NCI-H748 treated with DMSO at 0.1 percent for 48 hours (cell line): ENCODE data around the gene CFAP77.

ENCODE experiments used
- DNase-seq: peaks from one replicate; lab custom pipeline; 2025; lab: John Stamatoyannopoulos, UW

The CFAP77 gene

DNA sequence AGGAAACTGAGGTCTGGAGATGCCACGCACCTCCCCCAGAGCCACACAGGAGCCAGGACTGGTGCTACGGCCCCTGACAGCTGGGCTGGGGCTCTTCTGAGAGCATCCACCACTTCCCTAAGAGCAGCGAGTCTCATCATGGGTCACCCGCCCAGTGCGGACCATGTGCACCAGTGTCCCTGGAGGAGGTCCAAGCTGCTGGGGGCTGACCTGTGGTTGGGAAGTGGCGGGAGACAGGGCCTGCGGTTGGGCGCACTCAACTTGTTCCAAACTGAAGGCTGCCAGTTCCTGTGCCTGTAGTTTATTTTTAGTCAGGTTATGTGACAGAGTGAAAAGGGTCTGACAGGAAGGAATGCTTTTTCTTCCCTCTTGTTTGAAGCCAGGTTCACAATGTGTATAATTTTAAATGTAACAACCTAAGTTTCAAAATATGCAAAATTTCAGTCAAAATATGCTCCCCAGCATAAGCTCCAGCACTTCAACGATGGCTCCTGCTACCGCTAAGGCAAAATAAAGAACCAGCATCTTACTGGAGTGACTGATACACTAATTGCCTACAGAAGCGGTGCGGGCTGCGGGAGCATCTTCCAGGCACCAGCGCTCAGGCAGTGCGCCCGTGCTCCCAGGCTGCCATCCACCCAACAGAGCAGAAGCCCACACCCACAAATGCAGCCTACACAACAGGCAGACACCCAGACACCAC is 187.2 kb downstream of the CFAP77 start:
- no peak for DNase-seq

DNA sequence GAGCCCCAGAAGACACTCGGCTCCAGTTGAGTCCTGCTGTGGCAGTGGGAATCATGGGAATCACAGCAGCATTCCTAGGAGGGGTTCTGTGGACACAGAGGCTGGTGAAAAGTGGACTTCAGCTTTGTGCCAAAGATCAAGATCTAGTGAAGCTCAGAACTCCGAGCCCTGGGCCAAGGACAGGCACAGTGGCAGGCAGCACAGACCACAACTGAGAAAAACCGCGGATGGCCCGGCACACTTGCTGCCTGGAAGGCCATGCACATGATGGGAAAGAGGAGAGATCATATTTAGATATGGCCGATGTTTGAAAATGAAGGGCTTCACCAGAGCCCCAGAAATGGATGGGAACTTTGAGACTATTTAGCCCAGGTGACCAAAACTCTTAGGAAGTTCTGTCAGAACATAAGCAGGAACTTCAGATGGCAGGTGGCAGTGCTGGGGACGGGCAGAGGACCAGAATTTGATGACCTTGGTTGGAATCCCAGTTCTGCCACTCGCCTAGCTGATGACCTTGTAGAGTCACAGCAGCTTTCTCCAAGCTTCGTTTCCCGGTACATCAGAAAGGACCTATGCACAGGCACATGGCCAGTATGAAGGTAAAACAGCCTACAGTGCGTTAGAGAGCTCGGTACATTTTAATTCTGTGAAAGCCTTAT is 190.4 kb downstream of the CFAP77 start:
- no peak for DNase-seq

DNA sequence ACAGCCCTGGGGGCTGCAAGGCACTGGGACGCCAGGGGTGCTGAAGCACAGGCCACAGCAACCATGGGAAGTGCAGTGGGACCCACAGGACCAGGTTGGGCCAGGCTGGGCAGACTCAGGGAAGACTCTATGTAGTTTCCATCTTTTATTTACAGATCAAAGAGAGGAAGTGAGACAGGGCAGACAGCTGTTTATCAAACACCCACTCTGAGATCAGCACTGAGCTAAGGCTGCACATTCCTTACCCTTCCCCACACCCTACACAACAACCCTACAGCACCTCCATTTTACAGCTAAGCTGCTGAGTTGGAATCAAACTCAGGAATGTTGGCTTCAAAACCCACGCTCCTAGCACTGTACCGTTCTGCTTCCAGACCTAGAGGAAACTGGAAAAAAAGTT is 192.2 kb downstream of the CFAP77 start:
- no peak for DNase-seq

DNA sequence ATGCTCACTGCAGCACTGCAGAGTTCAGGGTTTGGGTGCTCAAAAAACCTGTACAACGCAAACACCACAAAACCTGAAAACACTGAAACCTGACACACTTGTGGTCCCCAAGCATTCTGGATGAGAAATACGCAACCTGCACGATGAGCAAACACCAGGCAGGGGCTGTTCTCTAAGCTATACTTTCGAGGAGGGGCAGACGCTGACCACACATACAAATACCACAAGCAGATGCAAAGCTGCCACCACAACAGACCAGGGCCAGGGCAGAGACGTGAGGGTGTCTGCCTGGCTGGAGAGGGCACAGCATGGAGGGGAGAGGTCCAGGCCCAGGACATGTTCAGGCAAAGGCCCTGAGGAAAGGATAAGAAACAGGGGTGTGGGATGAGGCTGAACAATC is 195.4 kb downstream of the CFAP77 start:
- no peak for DNase-seq

DNA sequence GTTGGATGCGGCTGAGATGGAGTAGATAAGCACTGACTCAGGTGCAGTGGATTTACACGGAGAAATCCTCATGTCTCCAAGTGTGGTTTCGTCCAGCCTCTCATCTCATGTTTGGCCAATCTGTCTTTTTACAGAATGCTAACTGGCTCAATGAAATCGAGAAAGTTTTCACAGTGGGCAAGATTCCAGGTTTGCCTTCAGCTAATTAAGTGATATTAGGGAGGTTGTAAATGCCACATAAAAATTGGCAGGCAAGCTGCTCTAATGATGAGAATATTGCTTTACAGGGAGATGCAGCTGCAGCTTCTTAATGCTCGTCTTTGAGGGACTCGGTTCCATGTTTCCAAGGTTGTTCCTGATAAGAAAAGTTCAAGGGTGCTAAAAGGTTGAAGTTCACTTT is 196.1 kb downstream of the CFAP77 start:
- DNase-seq = no peak

DNA sequence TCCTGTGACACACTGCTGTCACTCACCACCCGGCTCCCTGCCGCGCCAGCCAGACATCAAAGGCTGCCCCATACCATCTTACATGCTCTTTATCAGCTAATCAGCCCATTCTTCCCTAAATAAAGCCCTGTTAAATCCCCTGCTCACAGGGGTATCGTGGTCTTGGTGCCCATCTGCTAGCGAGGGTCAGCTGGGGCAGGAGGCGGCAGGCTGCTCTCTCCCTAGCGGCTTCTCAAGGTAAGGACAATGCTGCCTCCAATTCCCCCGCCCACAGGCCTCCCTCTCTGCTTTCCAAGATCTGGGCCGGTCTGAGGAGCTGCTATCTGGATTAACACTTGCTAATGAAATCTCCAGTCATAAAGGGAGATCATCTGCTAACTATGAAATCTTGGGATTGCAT is 199.2 kb downstream of the CFAP77 start:
- no peak for DNase-seq

DNA sequence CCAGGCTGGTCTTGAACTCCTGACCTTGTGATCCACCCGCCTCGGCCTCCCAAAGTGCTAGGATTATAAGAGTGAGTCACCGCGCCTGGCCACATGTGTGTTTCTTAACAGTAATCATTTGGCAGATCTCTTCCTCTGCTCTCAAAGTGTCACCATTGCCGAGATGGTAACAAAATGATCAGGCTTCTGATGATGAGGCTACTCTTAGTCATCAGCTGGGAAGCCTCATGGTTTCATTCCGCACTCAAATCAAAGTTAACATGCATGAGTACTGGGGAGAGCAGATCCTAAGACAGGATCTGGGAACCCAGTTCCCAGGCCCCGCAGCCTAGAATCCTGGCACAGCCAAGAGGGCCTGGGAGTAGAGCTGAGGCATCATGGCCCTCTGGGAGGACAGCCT is 199.8 kb downstream of the CFAP77 start:
- no peak for DNase-seq

DNA sequence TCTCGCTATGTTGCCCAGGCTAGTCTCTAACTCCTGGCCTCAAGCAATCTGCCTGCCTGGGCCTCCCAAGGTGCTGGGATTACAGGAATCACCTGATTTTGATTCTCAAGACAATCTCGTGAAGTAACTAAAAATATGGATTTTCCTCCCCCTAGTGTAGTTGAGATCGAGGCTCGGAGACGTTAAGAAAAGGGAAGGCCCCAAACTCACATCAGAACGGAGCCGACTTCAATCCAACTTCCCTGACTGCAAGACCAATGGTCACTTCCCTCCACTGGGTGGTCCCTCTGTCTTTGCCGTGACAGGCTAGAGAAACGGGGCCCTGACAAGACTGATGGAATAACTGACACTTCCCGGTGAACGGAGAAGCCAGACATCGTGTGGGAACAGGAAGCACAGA is 200.7 kb downstream of the CFAP77 start:
- DNase-seq = no peak

DNA sequence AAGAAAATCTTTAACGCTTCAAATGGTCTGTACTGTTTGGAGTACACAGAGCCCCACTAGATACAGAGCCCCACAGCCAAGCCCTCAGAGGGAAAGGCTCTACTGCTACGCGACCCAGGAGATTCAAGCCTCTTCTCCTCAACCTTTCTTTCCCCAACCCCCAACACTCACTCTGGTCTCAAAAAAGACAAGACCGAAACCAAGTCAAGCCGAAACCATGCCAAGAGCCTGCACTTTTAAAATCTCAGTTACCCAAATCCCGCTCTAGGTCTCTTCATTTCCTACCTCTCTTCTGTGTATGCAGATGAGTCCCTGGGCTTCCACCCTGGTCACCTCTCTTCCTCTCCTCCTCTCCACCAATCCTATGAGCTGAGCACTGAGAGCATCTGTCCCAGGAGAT is 204.3 kb downstream of the CFAP77 start:
- no peak for DNase-seq

DNA sequence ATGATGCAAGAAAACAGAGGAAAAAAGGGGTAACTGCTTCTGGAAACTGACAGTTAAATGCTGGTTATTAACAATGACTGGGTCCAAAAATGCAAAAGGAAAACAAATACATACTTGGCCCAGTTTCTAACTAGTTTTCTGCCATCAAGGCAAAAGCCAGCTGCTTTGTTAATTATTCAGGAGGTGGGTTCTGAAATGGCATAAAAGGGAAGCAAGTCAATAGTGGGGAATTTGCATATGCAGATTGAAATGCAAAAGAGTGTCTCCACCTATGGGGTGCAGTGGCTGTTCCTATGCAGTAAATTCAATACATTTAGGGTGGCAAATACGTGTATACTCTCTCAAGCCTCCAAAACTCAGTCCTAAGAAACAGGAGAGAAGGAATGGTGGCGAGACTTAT is 205.8 kb downstream of the CFAP77 start:
- no peak for DNase-seq

DNA sequence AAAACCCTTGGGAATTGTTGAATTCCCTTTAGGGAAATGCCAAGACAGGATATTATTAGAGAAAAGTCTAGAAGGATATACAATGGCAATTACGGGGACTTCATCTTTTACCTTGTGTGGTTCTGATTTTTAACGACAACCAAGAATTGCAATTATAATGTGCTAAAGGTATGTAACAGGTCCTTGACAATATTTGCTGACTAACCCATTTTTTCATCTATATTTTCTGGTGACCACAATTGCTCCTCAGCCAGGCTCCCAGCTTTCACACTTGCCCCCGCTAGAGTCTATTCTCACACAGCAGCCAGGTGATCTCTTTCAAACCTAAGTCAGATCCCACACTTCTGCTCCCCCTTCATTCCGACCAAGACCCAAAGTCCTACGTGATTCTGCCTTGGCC is 206.7 kb downstream of the CFAP77 start:
- DNase-seq = no peak

DNA sequence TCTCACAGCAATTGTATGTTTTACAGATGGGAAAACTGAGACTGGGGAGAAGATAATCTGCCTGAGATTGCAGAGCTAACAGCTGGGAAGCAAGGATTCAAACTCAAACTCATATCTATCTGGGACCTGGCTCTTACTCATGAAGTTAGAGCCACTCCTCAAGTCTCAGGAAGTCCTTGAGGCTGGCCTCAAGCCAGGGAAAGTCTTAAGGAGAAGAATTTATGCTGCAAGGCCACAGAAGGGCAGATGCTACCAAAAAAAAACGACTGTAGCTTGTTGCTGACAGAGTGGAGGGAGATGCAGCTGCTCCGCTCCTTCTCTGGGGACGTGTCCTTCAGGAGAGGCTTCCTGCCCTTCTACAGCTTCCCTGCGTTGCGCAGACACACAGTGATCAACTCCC is 212.1 kb downstream of the CFAP77 start:
- DNase-seq = no peak
